ENCODE data around the gene ALDOB.

ALDOB gene

DNA sequence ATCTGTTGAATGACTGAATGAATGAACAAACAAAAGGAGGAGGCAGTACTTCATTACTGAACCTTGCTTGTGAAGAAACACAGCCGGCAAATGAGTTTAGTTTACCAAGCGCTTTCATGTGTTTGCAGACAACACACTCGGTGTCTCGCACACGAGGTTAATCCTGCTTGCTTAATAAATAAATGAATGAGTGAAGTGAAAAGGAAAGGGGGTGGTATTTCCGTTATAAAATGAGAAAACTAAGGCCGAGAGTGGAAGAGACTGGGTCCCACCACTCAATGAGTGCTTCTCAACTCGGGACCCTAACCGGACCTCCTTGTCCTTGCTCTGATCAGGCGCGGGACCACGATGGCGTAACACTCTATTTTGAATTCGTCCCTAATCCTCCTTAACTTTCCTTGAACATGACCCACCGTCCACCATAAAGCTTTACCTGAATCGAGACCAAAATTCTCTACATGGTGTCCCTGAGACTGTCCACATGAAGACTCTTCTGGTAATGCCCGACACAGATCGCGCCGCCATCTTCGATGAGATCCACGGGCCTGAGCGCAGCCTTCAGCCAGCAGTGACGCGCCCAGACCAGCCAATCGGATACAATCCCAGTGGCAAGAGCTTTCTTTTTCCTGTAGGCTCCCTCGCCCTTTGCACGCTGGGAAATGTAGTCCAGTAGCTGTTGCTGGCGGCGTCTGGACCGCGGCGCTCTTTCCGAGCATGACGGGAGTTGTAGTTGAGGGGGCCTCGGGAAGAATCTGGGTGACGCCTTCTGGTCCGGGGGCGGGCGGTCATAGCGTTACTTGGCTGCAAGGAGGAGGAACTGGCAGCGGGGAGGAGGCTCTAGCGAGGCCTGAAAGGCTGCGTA, 37.3 kb downstream of the ALDOB start, which contains the start of the genes MRPL50 and ZNF189 (continued):
- TF ChIP-seq, protein P1, sequence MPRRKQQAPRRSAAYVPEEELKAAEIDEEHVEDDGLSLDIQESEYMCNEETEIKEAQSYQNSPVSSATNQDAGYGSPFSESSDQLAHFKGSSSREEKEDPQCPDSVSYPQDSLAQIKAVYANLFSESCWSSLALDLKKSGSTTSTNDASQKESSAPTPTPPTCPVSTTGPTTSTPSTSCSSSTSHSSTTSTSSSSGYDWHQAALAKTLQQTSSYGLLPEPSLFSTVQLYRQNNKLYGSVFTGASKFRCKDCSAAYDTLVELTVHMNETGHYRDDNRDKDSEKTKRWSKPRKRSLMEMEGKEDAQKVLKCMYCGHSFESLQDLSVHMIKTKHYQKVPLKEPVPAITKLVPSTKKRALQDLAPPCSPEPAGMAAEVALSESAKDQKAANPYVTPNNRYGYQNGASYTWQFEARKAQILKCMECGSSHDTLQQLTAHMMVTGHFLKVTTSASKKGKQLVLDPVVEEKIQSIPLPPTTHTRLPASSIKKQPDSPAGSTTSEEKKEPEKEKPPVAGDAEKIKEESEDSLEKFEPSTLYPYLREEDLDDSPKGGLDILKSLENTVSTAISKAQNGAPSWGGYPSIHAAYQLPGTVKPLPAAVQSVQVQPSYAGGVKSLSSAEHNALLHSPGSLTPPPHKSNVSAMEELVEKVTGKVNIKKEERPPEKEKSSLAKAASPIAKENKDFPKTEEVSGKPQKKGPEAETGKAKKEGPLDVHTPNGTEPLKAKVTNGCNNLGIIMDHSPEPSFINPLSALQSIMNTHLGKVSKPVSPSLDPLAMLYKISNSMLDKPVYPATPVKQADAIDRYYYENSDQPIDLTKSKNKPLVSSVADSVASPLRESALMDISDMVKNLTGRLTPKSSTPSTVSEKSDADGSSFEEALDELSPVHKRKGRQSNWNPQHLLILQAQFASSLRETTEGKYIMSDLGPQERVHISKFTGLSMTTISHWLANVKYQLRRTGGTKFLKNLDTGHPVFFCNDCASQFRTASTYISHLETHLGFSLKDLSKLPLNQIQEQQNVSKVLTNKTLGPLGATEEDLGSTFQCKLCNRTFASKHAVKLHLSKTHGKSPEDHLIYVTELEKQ (tag by site-specific recombination; IDR thresholded peaks at IDR 0.05; ENCODE audit: borderline replicate concordance) = no peak
- TF ChIP-seq ZNF530 (tag by site-specific recombination; IDR thresholded peaks at IDR 0.05; ENCODE audit: low read depth) = no peak
- TF ChIP-seq BCL11B (tag by site-specific recombination; IDR thresholded peaks at IDR 0.05; ENCODE audit: low read depth) = no peak
- TF ChIP-seq ZNF623 (tag by site-specific recombination; IDR thresholded peaks at IDR 0.05) = no peak
- TF ChIP-seq, protein P2, sequence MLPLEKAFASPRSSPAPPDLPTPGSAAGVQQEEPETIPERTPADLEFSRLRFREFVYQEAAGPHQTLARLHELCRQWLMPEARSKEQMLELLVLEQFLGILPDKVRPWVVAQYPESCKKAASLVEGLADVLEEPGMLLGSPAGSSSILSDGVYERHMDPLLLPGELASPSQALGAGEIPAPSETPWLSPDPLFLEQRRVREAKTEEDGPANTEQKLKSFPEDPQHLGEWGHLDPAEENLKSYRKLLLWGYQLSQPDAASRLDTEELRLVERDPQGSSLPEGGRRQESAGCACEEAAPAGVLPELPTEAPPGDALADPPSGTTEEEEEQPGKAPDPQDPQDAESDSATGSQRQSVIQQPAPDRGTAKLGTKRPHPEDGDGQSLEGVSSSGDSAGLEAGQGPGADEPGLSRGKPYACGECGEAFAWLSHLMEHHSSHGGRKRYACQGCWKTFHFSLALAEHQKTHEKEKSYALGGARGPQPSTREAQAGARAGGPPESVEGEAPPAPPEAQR (tag by site-specific recombination; IDR thresholded peaks at IDR 0.05) = no peak
- TF ChIP-seq, protein P3, sequence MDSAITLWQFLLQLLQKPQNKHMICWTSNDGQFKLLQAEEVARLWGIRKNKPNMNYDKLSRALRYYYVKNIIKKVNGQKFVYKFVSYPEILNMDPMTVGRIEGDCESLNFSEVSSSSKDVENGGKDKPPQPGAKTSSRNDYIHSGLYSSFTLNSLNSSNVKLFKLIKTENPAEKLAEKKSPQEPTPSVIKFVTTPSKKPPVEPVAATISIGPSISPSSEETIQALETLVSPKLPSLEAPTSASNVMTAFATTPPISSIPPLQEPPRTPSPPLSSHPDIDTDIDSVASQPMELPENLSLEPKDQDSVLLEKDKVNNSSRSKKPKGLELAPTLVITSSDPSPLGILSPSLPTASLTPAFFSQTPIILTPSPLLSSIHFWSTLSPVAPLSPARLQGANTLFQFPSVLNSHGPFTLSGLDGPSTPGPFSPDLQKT (IDR thresholded peaks at IDR 0.05; ENCODE audit: borderline replicate concordance, low read depth, low read length) = no peak
- no peak for TF ChIP-seq HIC1 (tag by site-specific recombination; IDR thresholded peaks at IDR 0.05)
- no peak for TF ChIP-seq GLIS2 (tag by site-specific recombination; IDR thresholded peaks at IDR 0.05)
- no peak for TF ChIP-seq GLI4 (tag by site-specific recombination; IDR thresholded peaks at IDR 0.05)
- TF ChIP-seq ZNF76 (tag by site-specific recombination; IDR thresholded peaks at IDR 0.05; ENCODE audit: borderline replicate concordance, low read depth) = peak; percentile 98
- TF ChIP-seq ZNF692 (tag by site-specific recombination; IDR thresholded peaks at IDR 0.05) = peak; percentile 55; the same call in 1 of the 2 replicates
- no peak for TF ChIP-seq ZSCAN16 (tag by site-specific recombination; IDR thresholded peaks at IDR 0.05)
- TF ChIP-seq ZNF610 (tag by site-specific recombination; IDR thresholded peaks at IDR 0.05; ENCODE audit: borderline replicate concordance) = no peak
- peak; percentile 66 for TF ChIP-seq ZBTB26 (tag by site-specific recombination; optimal IDR thresholded peaks at IDR 0.05)
- no peak for TF ChIP-seq ZNF664 (tag by site-specific recombination; IDR thresholded peaks at IDR 0.05)
- TF ChIP-seq KLF9 (tag by site-specific recombination; IDR thresholded peaks at IDR 0.05; ENCODE audit: low read depth) = no peak
- peak; percentile 52; the same call in 1 of the 2 replicates for TF ChIP-seq ZNF2 (tag by site-specific recombination; IDR thresholded peaks at IDR 0.05)
- no peak for TF ChIP-seq ZNF302 (tag by site-specific recombination; IDR thresholded peaks at IDR 0.05; ENCODE audit: low read depth)
- TF ChIP-seq ZNF548 (tag by site-specific recombination; IDR thresholded peaks at IDR 0.05) = no peak
- TF ChIP-seq, protein P4, sequence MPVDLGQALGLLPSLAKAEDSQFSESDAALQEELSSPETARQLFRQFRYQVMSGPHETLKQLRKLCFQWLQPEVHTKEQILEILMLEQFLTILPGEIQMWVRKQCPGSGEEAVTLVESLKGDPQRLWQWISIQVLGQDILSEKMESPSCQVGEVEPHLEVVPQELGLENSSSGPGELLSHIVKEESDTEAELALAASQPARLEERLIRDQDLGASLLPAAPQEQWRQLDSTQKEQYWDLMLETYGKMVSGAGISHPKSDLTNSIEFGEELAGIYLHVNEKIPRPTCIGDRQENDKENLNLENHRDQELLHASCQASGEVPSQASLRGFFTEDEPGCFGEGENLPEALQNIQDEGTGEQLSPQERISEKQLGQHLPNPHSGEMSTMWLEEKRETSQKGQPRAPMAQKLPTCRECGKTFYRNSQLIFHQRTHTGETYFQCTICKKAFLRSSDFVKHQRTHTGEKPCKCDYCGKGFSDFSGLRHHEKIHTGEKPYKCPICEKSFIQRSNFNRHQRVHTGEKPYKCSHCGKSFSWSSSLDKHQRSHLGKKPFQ (tag by site-specific recombination; IDR thresholded peaks at IDR 0.05) = no peak
- no peak for TF ChIP-seq MEIS1 (CRISPR knock-in tag; IDR thresholded peaks at IDR 0.05; ENCODE audit: borderline replicate concordance)
- TF ChIP-seq ZNF837 (tag by site-specific recombination; IDR thresholded peaks at IDR 0.05) = no peak
- TF ChIP-seq, protein P5, sequence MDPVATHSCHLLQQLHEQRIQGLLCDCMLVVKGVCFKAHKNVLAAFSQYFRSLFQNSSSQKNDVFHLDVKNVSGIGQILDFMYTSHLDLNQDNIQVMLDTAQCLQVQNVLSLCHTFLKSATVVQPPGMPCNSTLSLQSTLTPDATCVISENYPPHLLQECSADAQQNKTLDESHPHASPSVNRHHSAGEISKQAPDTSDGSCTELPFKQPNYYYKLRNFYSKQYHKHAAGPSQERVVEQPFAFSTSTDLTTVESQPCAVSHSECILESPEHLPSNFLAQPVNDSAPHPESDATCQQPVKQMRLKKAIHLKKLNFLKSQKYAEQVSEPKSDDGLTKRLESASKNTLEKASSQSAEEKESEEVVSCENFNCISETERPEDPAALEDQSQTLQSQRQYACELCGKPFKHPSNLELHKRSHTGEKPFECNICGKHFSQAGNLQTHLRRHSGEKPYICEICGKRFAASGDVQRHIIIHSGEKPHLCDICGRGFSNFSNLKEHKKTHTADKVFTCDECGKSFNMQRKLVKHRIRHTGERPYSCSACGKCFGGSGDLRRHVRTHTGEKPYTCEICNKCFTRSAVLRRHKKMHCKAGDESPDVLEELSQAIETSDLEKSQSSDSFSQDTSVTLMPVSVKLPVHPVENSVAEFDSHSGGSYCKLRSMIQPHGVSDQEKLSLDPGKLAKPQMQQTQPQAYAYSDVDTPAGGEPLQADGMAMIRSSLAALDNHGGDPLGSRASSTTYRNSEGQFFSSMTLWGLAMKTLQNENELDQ (tag by site-specific recombination; IDR thresholded peaks at IDR 0.05; ENCODE audit: low read depth) = no peak

Data from HEK293 (cell line).